Nephron (organoid): Measurements from ENCODE around the gene ADCY9.
A peak's percentile ranks its signal among the peaks of the same experiment; 100 is the strongest.

ENCODE experiments used
- H3K27ac Mint-ChIP-seq, 3 experiments: 2 replicates each; pipeline ENCODE4 v1.8.0; 2020; ENCODE audit warnings: mixed read lengths in 3 of 3, mild to moderate bottlenecking in 2 of 3, moderate library complexity in 1 of 3
- H3K27me3 Mint-ChIP-seq: 2 replicates; pipeline ENCODE4 v1.8.0; 2021; ENCODE audit warnings: low read depth, mild to moderate bottlenecking, moderate library complexity, mixed read lengths
- H3K36me3 Mint-ChIP-seq: 2 replicates; pipeline ENCODE4 v1.8.0; 2020; ENCODE audit warnings: low read depth, mixed read lengths
- H3K4me1 Mint-ChIP-seq: 2 replicates; pipeline ENCODE4 v1.8.0; 2020; ENCODE audit warnings: mixed read lengths
- H3K4me3 Mint-ChIP-seq, 3 experiments: 2 replicates each; pipeline ENCODE4 v1.8.0; 2020; ENCODE audit warnings: mild to moderate bottlenecking in 3 of 3, mixed read lengths in 3 of 3, moderate library complexity in 2 of 3
- H3K9me3 Mint-ChIP-seq: 2 replicates; pipeline ENCODE4 v1.8.0; 2020; ENCODE audit warnings: mixed read lengths
- TF ChIP-seq, protein P1 (sequence below), 3 experiments: fragments of 200-600 bp; sonication (generic); IDR thresholded peaks; one replicate each; pipeline ENCODE4 v1.5.0; 2021; ENCODE audit warnings: antibody characterized with exemption in 3 of 3; ENCODE audit not compliant: unreplicated experiment in 3 of 3

The ADCY9 gene

DNA sequence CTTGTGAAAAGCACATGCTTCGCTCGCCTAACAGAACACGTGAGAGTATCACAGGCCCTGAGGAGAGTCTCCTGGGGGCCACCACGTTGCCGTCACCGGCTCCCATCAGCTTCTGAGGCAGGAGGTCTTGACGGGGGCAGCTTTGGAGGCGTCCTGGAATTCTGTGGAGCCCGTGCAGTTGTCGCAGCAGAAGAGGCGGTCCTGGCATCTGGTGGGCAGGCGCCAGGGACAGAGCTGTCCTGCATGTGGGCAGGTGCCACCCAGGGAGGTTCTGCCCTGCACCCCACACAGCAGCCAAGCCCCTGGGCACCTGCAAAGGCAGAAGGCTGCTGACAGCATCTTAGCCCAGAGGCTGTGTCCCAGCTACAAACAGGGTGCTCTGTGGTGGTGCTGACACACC, 136.7 kb downstream of the ADCY9 start:
- Mint-ChIP-seq H3K4me1 (peaks cover 28% of the 10 kb centered on the region), H3K27ac (peak overlapping the region in 1 of 3 experiments; percentile 97), H3K36me3 (peaks cover 4% of the 10 kb centered on the region), H3K4me3 (no peak overlapping the region), H3K9me3 (no peaks in the 10 kb centered on the region), H3K27me3 (peaks cover 7% of the 10 kb centered on the region)
- TF ChIP-seq, protein P1, sequence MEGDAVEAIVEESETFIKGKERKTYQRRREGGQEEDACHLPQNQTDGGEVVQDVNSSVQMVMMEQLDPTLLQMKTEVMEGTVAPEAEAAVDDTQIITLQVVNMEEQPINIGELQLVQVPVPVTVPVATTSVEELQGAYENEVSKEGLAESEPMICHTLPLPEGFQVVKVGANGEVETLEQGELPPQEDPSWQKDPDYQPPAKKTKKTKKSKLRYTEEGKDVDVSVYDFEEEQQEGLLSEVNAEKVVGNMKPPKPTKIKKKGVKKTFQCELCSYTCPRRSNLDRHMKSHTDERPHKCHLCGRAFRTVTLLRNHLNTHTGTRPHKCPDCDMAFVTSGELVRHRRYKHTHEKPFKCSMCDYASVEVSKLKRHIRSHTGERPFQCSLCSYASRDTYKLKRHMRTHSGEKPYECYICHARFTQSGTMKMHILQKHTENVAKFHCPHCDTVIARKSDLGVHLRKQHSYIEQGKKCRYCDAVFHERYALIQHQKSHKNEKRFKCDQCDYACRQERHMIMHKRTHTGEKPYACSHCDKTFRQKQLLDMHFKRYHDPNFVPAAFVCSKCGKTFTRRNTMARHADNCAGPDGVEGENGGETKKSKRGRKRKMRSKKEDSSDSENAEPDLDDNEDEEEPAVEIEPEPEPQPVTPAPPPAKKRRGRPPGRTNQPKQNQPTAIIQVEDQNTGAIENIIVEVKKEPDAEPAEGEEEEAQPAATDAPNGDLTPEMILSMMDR (IDR thresholded peaks at IDR 0.05; ENCODE audit: unreplicated experiment in 3 of 3) = no peak

DNA sequence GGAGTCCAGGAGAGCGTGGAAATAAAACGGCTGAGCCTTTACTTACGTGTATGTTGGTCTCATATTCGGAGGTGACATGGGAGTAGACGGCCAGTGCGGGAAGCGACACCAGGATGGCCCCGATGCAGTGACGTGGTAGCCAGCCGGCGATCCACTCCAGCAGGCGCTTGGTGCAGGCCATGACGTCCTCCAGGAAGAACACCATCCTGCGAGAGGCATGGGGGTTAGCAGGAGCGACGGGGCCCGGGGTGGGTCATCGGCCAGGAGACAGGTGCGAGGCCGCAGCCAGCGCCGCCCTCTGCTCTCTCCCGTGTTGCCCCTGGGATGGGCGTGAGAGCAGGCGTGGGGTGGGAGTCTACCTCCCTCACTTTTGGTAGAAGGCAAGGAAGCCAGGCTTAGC, 137.2 kb downstream of the ADCY9 start:
- Mint-ChIP-seq H3K4me3 (no peak overlapping the region), H3K27me3 (peaks cover 7% of the 10 kb centered on the region), H3K27ac (peak overlapping the region in 2 of 3 experiments; percentile 27 to 74), H3K4me1 (peaks cover 28% of the 10 kb centered on the region), H3K36me3 (peaks cover 4% of the 10 kb centered on the region), H3K9me3 (no peaks in the 10 kb centered on the region)
- TF ChIP-seq, protein P1 (IDR thresholded peaks at IDR 0.05; ENCODE audit: unreplicated experiment in 3 of 3) = no peak

DNA sequence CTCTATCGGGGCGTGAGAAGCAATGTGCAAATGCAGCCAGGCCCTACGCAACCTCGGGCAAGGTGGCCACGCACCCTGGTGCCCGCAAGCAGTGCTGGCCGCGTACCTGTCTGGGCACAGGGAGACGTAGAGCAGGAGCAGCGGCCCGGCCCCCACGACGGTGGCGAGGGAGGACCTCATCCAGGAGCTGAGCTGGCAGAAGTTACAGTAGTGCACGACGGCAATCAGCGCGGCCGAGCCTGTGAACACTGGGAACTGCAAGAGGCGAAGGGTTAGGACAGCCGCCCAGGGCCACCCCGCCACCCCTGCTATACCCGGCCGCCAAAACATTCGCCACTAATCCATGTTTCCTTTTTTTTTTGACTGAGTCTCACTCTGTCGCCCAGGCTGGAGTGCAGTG, 138.9 kb downstream of the ADCY9 start:
- TF ChIP-seq, protein P1 (IDR thresholded peaks at IDR 0.05; ENCODE audit: unreplicated experiment in 3 of 3) = no peak
- H3K27me3 Mint-ChIP-seq = peaks cover 4% of the 10 kb centered on the region
- no peak overlapping the region for H3K27ac Mint-ChIP-seq
- peaks cover 17% of the 10 kb centered on the region for H3K4me1 Mint-ChIP-seq
- H3K9me3 Mint-ChIP-seq = no peaks in the 10 kb centered on the region
- H3K36me3 Mint-ChIP-seq = peaks cover 4% of the 10 kb centered on the region
- H3K4me3 Mint-ChIP-seq = no peak overlapping the region

DNA sequence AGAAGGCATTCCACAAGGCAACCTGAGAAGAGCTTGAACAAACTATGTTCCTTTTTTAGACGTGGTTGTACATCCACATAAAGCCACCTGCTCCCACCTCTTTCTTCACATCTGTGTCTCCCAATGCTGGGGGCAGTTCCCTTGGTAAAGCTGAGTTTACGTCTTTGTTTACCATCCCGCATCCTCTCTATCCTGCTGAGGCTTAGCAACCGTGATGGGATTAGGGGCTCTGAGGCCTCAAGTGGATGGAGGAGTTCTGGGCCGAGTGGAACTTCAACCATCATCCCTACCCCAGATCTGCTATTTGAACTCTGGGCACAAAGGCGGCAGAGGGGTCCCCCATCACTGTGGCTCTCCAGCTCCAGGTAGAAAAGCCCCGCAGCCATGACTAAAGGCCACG, 141.5 kb downstream of the ADCY9 start:
- H3K4me1 Mint-ChIP-seq = no peaks in the 10 kb centered on the region
- TF ChIP-seq, protein P1 (IDR thresholded peaks at IDR 0.05; ENCODE audit: unreplicated experiment in 3 of 3) = no peak
- H3K27me3 Mint-ChIP-seq = peaks cover 8% of the 10 kb centered on the region
- no peaks in the 10 kb centered on the region for H3K9me3 Mint-ChIP-seq
- H3K27ac Mint-ChIP-seq = no peak overlapping the region
- H3K4me3 Mint-ChIP-seq = no peak overlapping the region
- peaks cover 4% of the 10 kb centered on the region for H3K36me3 Mint-ChIP-seq

DNA sequence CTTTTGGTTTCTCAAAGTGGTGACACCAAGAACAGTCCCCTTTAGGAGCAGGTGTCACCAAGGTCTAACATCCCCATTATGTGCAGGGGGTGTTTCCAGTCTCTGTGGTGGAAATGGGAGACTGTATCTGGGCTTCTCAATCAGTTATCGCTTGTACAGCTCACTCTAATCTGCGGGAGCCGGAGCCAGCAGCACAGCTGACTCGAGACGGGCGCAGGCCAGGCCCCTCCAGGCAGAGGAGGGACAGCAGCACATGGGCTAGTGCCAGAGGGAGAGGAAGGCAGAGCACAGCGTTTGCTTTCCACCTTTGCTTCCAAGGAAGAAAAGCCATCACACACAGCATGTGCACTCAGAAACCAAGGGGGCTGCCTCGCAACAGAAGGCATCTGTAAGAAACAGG, 144.5 kb downstream of the ADCY9 start:
- Mint-ChIP-seq H3K36me3 (peaks cover 9% of the 10 kb centered on the region), H3K27me3 (peaks cover 4% of the 10 kb centered on the region), H3K4me1 (no peaks in the 10 kb centered on the region), H3K9me3 (no peaks in the 10 kb centered on the region), H3K27ac (no peak overlapping the region), H3K4me3 (no peak overlapping the region)
- TF ChIP-seq, protein P1 (IDR thresholded peaks at IDR 0.05; ENCODE audit: unreplicated experiment in 3 of 3) = no peak

DNA sequence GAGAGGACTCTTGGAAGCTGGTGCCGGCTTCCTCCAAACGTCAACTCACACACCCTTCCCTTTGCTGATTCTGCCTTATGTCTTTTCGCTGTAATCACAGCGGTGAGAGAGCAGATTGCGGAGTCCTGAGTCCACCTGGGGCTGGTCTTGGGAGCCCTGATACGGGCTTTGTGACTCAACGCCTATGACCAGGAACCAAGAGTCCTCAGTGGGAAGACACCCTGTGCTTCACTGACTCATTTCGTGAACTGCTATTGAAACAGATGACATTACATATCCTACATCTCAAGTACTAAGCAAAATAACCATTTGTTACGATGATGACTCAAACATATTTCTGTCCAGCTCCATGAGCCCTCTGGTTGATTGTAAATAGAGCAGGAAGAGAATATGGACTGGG, 145.0 kb downstream of the ADCY9 start:
- H3K9me3 Mint-ChIP-seq = no peaks in the 10 kb centered on the region
- no peak overlapping the region for H3K27ac Mint-ChIP-seq
- H3K4me3 Mint-ChIP-seq = no peak overlapping the region
- H3K36me3 Mint-ChIP-seq = peaks cover 13% of the 10 kb centered on the region
- H3K27me3 Mint-ChIP-seq = peaks cover 4% of the 10 kb centered on the region
- no peaks in the 10 kb centered on the region for H3K4me1 Mint-ChIP-seq
- TF ChIP-seq, protein P1 (IDR thresholded peaks at IDR 0.05; ENCODE audit: unreplicated experiment in 3 of 3) = no peak
